ENCODE measurements around the gene SMU1. TPM values are rescaled to one million over a fixed set of nuclear protein-coding genes. Genes with fewer than 3 reads are reported as not detected.

The SMU1 gene
- total RNA-seq, 1 donor = 31.1 TPM

DNA sequence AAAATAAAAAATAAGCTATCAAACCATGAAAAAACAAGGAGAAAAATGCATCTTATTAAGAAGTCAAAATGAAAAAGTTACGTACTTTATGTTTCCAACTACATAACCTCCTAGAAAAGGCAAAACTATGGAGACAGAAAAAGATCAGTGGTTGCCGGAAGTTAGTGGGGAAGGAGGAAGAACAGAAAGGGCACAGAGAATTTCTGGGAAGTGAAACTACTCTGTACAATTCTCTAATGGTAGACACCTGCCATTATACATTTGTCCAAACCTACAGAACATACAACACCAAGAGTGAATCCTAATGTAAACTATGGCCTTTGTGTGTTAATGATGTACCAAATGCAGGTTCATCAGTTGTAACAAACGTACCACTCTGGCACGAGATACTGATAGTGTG, 25.3 kb downstream of the SMU1 start:
- Histone ChIP-seq H3K27ac (ENCODE audit: low read depth, low read length) (no peak overlapping the region), H3K4me1 (ENCODE audit: insufficient read depth, low read length) (no peaks in the 10 kb centered on the region), H3K36me3 (ENCODE audit: insufficient read depth, low read length) (peaks cover 70% of the 10 kb centered on the region), H4K20me1 (ENCODE audit: insufficient read depth, low read length) (peaks cover 2% of the 10 kb centered on the region), H3K4me2 (ENCODE audit: insufficient read depth, low read length) (no peak overlapping the region), H2AFZ (ENCODE audit: low read length) (no peak overlapping the region), H3K4me3 (ENCODE audit: insufficient read depth, low read length) (no peak overlapping the region), H3K9me3 (ENCODE audit: low read depth, low read length) (no peaks in the 10 kb centered on the region), H3K79me2 (ENCODE audit: insufficient read depth, low read length) (no peaks in the 10 kb centered on the region), H3K27me3 (ENCODE audit: insufficient read depth, low read length) (no peaks in the 10 kb centered on the region)
- DNase-seq (ENCODE audit: insufficient read length, low spot score, missing footprints) = no peak
- TF ChIP-seq, protein P1, sequence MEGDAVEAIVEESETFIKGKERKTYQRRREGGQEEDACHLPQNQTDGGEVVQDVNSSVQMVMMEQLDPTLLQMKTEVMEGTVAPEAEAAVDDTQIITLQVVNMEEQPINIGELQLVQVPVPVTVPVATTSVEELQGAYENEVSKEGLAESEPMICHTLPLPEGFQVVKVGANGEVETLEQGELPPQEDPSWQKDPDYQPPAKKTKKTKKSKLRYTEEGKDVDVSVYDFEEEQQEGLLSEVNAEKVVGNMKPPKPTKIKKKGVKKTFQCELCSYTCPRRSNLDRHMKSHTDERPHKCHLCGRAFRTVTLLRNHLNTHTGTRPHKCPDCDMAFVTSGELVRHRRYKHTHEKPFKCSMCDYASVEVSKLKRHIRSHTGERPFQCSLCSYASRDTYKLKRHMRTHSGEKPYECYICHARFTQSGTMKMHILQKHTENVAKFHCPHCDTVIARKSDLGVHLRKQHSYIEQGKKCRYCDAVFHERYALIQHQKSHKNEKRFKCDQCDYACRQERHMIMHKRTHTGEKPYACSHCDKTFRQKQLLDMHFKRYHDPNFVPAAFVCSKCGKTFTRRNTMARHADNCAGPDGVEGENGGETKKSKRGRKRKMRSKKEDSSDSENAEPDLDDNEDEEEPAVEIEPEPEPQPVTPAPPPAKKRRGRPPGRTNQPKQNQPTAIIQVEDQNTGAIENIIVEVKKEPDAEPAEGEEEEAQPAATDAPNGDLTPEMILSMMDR (IDR thresholded peaks at IDR 0.05; ENCODE audit: extremely low read depth, low read depth, low read length) = no peak

DNA sequence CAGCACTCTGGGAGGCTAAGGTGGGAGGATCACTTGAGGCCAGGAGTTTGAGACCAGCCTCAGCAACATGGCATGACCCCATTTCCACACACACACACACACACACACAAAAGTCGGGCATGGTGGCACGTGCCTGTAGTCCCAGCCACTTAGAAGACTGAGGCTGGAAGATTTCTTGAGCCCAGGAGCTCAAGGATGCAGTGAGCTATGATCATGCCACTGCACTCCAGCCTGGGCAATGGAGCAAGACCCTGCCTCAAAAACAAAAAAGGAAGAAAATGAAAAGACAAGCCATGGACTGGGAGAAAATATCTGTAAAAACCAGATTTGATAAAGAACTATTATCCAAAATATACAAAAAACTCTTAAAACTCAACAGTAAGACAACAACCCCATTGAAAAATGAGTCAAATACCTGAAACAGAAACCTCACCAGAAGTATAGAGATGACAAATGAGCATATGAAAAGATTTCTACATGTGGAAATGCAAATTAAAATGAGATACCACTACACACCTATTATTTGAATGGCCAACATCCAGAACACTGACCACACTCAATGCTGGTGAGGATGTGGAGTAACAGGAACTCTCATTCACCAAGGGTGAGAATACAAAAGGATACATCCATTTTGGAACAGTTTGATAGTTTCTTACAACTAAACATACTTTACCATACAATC, 26.7 kb downstream of the SMU1 start:
- H3K9me3 ChIP-seq (ENCODE audit: low read depth, low read length) = no peaks in the 10 kb centered on the region
- no peaks in the 10 kb centered on the region for H3K79me2 ChIP-seq (ENCODE audit: insufficient read depth, low read length)
- H3K4me3 ChIP-seq (ENCODE audit: insufficient read depth, low read length) = no peak overlapping the region
- H3K27ac ChIP-seq (ENCODE audit: low read depth, low read length) = no peak overlapping the region
- DNase-seq (ENCODE audit: insufficient read length, low spot score, missing footprints) = no peak
- TF ChIP-seq, protein P1 (IDR thresholded peaks at IDR 0.05; ENCODE audit: extremely low read depth, low read depth, low read length) = no peak
- H3K4me1 ChIP-seq (ENCODE audit: insufficient read depth, low read length) = no peaks in the 10 kb centered on the region
- peaks cover 60% of the 10 kb centered on the region for H3K36me3 ChIP-seq (ENCODE audit: insufficient read depth, low read length)
- H4K20me1 ChIP-seq (ENCODE audit: insufficient read depth, low read length) = peaks cover 2% of the 10 kb centered on the region
- no peaks in the 10 kb centered on the region for H3K27me3 ChIP-seq (ENCODE audit: insufficient read depth, low read length)
- no peak overlapping the region for H2AFZ ChIP-seq (ENCODE audit: low read length)
- no peak overlapping the region for H3K4me2 ChIP-seq (ENCODE audit: insufficient read depth, low read length)

- no peaks in the 10 kb centered on the region for H3K79me2 ChIP-seq (ENCODE audit: insufficient read depth, low read length)
- no peak overlapping the region for H3K4me2 ChIP-seq (ENCODE audit: insufficient read depth, low read length)
- no peaks in the 10 kb centered on the region for H3K9me3 ChIP-seq (ENCODE audit: low read depth, low read length)
- no peaks in the 10 kb centered on the region for H3K27me3 ChIP-seq (ENCODE audit: insufficient read depth, low read length)
- no peak overlapping the region for H3K4me3 ChIP-seq (ENCODE audit: insufficient read depth, low read length)
- peak; percentile 13 for DNase-seq (ENCODE audit: insufficient read length, low spot score, missing footprints)
- TF ChIP-seq, protein P1 (IDR thresholded peaks at IDR 0.05; ENCODE audit: extremely low read depth, low read depth, low read length) = no peak
- H3K27ac ChIP-seq (ENCODE audit: low read depth, low read length) = no peak overlapping the region
- peaks cover 8% of the 10 kb centered on the region for H3K4me1 ChIP-seq (ENCODE audit: insufficient read depth, low read length)
- H2AFZ ChIP-seq (ENCODE audit: low read length) = no peak overlapping the region
- H4K20me1 ChIP-seq (ENCODE audit: insufficient read depth, low read length) = no peaks in the 10 kb centered on the region
- peaks cover 42% of the 10 kb centered on the region for H3K36me3 ChIP-seq (ENCODE audit: insufficient read depth, low read length)
Measured at GRCh38 chr9:33048054-33048465, 28.4 kb downstream of the SMU1 start.

DNA sequence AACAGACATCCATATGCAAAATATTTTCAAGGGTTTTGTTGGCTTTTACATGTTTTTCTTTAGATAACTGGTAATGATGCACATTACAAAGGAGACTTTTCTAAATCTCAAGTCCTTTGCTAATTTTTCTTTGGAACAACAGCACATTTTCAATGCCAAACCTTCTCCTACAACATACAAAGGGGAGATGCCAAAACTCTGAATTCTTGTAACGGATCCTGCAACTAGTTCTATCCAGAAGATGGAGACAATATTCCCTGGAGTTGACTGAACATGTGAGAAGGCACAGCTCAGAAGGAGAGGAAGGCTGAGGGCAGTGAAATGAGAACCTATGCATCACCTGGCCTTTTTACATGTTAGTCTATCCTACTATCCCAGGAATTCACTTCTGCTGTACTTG, 30.4 kb downstream of the SMU1 start:
- Histone ChIP-seq H3K79me2 (ENCODE audit: insufficient read depth, low read length) (no peaks in the 10 kb centered on the region), H3K4me3 (ENCODE audit: insufficient read depth, low read length) (no peak overlapping the region), H3K27ac (ENCODE audit: low read depth, low read length) (no peak overlapping the region), H3K36me3 (ENCODE audit: insufficient read depth, low read length) (peaks cover 26% of the 10 kb centered on the region), H3K4me1 (ENCODE audit: insufficient read depth, low read length) (peaks cover 8% of the 10 kb centered on the region), H2AFZ (ENCODE audit: low read length) (no peak overlapping the region), H3K4me2 (ENCODE audit: insufficient read depth, low read length) (no peak overlapping the region), H4K20me1 (ENCODE audit: insufficient read depth, low read length) (no peaks in the 10 kb centered on the region), H3K27me3 (ENCODE audit: insufficient read depth, low read length) (no peaks in the 10 kb centered on the region), H3K9me3 (ENCODE audit: low read depth, low read length) (no peaks in the 10 kb centered on the region)
- TF ChIP-seq, protein P1 (IDR thresholded peaks at IDR 0.05; ENCODE audit: extremely low read depth, low read depth, low read length) = no peak
- no peak for DNase-seq (ENCODE audit: insufficient read length, low spot score, missing footprints)
